ENCODE data around the gene LRRC4C. TPM values are rescaled to one million over a fixed set of nuclear protein-coding genes. Genes with fewer than 3 reads are reported as not detected.

LRRC4C gene
- total RNA-seq, 1 donor from 2014 or later = not detected

GRCh38 chr11:40130427-40130826 is 1329.0 kb downstream of the LRRC4C start:
- DNase-seq (ENCODE audit: low read depth in 2 of 2) = no peak

- DNase-seq (ENCODE audit: low read depth in 2 of 2) = no peak
Measured at GRCh38 chr11:40129266-40129665, 1330.2 kb downstream of the LRRC4C start.

GRCh38 chr11:40125054-40125453 is 1334.4 kb downstream of the LRRC4C start:
- DNase-seq (ENCODE audit: low read depth in 2 of 2) = no peak

GRCh38 chr11:40119661-40120060 is 1339.8 kb downstream of the LRRC4C start:
- no peak for DNase-seq (ENCODE audit: low read depth in 2 of 2)

GRCh38 chr11:40118780-40119179 is 1340.7 kb downstream of the LRRC4C start:
- no peak for DNase-seq (ENCODE audit: low read depth in 2 of 2)

- DNase-seq (ENCODE audit: low read depth in 2 of 2) = no peak
Measured at GRCh38 chr11:40118026-40118425, 1341.4 kb downstream of the LRRC4C start.

GRCh38 chr11:40104941-40105550 is 1354.4 kb downstream of the LRRC4C start:
- DNase-seq (ENCODE audit: low read depth in 2 of 2) = no peak

GRCh38 chr11:40100781-40101180 is 1358.7 kb downstream of the LRRC4C start:
- DNase-seq (ENCODE audit: low read depth in 2 of 2) = no peak

GRCh38 chr11:40100162-40100553 is 1359.3 kb downstream of the LRRC4C start:
- no peak for DNase-seq (ENCODE audit: low read depth in 2 of 2)

GRCh38 chr11:40099426-40100161 is 1359.9 kb downstream of the LRRC4C start:
- no peak for DNase-seq (ENCODE audit: low read depth in 2 of 2)

GRCh38 chr11:40095446-40095845 is 1364.0 kb downstream of the LRRC4C start:
- no peak for DNase-seq (ENCODE audit: low read depth in 2 of 2)

GRCh38 chr11:40094954-40095353 is 1364.5 kb downstream of the LRRC4C start:
- no peak for DNase-seq (ENCODE audit: low read depth in 2 of 2)

GRCh38 chr11:40080434-40080833 is 1379.0 kb downstream of the LRRC4C start:
- no peak for DNase-seq (ENCODE audit: low read depth in 2 of 2)
